ENCODE data around the gene COX4I1.

- TF ChIP-seq CTCF (IDR thresholded peaks at IDR 0.05) (no peak), POLR2A (IDR thresholded peaks at IDR 0.05) (no peak)
Measured at GRCh38 chr16:85785927-85786326, 13.6 kb upstream of the COX4I1 start.

All from thyroid gland (tissue), 4 donors.